GF-D8 (cell line): ENCODE results near the gene MPC2.
"Not testable (repeated sequence)": the region's sequence is repeated elsewhere in the genome, so short reads cannot be mapped to it uniquely, and the experiment has no call there.

Experiments used
- DNase-seq: peaks from one replicate; lab custom pipeline; 2025; lab: John Stamatoyannopoulos, UW

Gene MPC2

DNA sequence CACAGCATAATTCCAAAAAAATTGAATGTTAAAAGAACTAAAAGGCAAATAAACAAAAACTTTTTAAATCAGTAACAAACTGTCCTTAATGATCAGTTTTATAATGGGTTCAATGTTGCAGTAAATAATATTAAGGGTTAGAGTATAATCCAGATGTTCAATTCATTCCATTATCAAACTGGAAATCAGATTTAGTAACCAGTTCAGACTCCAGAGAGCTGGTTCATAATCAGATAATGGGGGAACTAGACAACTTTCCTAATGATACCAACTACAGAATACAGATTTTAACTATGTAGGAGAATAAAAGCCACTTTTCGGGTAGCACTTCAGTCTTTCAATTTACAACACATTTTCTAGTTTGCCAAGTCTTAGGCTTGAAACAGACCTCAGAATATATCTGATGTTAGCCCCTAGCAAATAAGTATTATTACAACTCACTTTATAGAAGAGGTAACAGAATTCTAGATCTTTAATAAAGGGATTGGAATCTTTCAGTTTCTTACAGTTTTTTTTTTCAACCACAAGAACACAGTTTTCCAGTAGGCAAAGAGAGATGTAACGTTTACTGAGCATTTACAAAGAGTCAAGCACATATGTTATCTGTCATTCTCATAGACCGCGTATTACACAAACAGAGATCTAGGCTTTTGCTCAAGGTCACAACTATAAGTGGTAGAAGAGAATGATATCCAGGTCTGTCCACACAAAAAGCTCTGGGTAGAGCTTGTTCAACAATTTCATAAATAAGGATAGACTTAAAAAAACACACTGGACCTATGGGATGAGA lies 2.3 kb downstream of the MPC2 start:
- peak; percentile 33 for DNase-seq

DNA sequence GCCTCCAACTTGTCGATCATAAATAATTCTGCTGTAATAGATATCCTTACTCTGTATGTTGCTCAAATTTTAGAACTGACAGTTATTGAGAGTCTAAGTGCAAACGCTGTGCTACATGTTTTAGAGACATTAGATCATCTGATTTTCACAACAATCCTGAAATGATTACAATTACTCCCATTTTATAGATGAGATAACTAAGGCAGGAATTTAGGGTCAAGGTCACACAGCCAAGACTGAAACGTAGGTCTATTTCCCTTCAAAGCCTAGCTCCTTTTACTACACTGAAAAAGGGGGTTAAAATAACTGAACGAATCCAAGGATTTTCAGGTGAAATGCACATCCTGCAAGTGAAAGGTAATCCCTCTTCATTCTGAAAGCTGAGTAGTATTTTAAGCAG lies 3.1 kb downstream of the MPC2 start:
- DNase-seq = no peak

DNA sequence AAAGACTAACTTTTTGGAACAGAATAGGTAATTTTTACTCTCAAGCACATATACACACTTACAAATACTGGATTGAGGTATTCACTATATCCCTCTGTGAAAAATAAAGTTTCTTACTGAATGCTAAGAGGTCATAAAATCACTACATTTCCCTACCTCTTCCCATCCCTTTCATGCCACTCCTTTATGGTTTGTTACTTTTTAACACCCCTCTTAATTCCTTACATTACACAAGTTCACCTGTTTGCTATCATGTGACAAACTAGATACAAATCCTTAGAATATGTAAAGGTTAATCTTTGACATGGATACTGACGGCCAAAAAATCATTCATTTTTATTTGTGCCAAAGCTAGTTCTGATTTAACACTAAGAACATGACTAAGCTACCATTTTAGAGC lies 7.1 kb downstream of the MPC2 start:
- DNase-seq = no peak

DNA sequence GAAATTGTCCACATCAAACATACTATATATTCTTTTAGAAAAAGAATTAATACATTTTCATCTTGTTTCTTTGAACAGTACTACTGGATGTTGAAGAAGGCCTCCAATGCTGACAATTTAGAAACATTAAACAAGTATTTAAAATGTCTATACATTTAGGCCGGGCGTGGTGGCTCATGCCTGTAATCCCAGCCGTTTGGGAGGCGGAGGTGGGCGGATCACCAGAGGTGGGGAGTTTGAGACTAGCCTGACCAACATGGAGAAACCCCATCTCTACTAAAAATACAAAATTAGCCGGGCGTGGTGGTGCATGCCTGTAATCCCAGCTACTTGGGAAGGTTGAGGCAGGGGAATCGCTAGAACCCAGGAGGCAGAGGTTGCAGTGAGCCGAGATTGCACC lies 8.0 kb downstream of the MPC2 start:
- DNase-seq = not testable (repeated sequence)

DNA sequence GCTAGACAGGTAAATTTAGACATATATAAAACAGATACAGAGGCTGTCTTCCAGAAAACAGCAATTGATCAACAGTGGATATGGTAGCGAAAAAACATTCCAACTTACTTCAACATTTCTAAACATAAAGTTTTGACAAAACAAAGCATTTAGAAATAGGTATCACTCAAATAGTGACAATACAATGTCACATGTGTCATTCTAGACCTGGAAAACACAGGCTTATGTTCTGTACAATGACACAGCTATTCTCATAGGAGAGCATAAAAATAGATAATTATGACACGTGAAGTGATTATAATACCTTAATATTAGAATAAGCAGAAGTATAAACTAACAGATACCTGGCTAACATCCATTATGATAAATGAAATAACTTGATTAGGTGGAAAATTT lies 8.4 kb downstream of the MPC2 start:
- no peak for DNase-seq

DNA sequence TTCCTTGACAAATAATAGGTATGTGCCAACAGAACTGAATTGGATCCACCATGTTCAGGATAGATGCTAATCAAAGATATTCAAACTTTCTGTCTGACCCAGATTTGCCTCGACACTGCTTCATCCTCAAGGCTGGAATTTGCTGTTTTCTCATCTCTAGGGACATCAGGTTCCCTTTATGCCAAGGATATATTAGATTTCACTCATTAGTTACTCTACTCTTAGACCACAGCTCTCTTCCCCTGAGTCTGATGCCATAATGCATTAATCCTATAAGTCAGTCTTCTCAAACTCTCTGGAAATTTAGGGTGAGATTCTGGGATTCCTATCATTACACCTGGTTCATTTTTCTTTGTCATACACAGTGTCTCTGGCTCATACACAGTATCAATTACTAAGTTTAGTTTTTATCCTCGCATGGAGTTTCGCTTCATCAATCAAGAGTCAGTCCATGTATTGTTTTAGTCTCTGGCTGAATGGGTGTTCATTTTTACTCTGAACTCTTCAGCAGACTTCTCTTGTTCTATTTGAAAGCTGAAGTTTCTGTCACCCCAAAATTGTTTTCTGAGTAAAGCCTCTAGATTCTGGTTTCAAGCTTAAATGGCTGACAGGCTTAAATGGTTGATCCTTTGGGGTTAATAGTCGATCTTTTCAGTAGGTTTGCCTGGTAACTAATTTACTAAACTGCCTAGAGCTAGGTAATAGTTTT lies 9.7 kb downstream of the MPC2 start:
- DNase-seq = no peak

DNA sequence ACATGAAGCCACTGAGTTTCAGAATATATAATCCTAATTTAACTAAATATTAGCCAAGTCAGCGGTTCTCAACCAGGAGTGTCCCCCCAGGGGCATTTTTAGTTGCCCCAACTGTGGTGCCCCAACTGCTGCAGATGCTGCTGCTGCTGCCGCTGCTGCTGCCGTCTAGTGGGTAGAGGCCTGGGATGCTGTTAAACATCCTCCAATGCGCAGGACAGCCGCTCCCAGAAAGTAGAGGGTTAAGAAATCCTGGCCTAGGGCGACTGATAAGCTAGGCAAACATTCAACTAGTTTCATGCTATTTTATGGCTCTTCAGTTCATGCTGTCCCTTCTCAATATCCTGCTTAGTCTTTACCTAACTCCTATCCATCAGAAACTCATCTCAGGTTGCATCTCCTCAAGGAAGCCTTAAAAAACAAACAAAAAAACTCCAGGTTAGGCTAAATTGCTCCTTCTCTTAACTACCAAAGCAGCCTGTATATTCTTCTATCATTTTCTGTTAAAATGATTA lies 10.3 kb downstream of the MPC2 start:
- DNase-seq = no peak

DNA sequence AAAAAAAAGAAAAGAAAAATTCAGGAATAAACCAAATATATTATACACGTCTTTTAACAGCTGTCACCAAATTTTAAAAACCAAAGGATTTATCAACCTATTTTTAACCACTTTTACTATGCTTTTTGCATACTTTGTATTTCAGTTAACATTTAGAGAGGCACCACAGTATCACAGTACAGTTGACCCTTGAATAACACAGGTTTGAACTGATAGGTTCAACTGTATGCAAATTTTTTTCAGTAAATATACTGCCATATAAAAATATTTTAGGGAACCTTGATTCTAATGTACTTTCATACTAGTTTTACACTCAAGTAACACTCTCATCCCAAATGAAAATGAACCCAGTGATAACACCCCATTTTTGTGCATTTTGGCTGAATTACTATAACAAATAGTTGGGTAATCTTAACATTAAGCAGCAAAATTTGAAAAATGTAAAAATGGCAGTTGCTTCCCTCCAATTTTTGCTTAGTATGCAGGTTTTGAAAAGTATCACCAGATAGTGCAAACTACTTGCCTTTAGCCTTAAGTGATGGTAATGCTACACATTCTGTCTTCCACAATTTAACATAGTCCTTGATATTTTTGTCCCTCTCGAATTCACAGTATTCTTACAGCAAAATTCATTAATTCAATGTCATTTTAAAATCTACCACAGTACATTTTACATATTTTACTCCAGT lies 12.2 kb downstream of the MPC2 start:
- no peak for DNase-seq

DNA sequence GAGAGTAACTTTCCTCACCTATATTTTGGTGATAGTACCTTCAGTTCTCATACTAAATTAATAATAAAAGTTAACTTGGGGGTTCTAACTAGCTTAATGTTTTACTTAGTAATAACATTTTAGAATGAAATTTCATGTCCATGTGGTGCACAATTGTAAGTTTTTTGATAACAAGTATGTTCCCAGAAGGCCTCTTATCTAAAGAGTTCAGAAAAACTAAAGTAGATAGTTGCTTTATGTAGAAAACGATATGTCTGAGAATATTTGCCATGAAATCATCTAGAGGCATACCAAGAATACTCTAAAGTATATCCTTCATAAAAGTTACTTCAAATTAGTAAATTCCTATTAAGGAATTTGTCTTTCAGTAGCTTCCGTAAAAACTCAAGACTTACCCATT lies 12.8 kb downstream of the MPC2 start:
- no peak for DNase-seq

DNA sequence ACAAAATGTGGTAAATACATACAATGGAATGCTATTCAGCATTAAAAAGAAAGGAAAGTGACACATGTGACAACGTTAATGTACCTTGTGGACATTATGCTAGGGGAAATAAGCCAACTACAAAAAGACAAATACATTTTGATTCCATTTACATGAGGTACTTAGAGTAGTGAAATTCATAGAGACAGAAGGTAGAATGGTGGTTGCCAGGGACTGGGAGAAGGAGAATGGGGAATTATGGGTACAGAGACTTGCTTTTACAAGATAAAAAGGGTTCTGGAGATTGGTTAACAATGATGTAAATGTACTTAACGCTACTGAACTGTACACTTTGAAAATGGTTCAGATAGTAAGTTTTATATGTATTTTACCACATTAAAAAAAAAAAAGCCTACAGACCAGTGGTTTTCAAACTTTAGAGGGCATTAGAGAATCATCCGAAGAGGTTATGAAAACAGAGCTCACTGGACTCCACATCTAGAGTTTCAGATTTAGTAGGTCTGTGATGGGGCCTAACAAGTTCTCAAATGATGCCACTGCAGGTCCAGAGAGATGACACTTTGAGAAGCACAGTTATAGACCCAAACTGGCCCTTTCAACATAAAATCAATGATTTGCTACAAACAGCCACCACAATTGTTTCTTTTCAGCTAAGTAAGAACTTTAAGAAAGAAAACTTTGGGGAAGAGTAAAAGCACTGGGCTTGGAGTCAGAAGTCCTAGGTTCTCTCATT lies 13.4 kb downstream of the MPC2 start:
- no peak for DNase-seq

DNA sequence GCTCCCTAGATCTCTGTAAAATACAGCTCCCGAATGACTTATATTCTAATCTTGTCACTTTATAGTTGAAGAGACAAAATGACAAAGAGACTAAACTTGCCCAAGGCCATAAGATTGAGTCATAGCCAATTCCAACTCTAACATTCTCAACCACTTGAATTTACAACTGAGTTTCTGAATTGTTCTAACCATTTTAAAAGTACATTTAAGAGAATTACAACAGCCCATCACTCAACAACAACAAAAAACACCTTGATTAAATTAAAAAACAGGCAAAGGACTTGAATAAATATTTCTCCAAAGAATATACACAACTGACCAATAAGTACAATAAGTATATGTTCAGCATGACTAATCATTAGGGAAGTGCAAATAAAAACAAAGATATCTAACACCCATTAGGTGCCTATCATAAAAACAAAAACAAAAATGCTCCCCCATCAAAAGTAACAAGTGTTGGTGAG lies 14.2 kb downstream of the MPC2 start:
- no peak for DNase-seq

DNA sequence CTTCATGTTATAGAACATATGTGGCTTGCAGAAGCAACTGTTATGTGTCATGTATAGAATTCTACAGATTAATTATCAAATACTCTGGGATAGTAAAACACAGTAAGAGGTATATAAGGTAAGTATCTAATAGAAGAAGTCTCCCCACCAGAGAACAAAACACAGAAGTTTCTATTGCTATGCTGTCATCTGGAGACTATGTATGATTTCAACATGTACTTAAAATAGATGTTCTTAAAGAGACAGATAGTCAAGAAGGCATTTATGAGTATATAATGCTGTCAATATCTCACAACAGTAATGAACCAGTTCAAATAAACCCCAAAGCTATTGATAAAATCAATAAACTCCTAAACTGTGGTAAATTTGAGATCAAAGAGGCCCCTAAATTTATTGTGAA lies 14.8 kb downstream of the MPC2 start:
- DNase-seq = no peak

DNA sequence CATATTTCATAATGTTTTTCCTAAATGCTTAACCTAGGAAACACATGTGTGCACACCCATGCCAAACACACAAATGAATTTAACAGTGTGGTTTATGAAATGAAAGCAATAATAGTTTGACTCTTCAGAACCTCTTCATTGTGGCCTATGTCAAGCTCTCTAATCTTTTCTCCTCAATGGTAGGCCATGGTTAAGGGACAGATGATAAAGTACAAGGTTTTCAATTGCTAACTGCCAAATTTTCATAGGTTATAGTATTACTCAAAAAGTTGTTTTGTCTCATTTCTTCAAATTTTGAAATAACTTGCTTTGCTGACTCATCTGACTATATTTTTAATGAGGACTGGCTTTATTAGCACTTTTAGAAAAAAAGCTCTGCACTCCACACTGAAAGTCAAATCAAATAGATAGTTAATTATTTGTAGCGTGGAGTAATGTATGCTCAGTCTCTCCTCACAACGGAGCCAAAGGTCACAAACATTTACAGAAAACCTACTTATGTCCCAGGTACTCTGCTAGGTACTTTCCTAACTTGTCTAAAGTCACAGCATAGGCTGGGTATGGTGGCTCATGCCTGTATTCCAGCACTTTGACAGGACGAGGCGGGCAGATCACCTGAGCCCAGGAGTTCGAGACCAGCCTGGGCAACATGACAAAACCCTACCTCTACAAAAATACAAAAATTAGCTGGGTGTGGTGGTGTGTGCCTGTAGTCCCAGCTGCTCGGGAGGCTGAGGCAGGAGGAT lies 19.9 kb downstream of the MPC2 start:
- no peak for DNase-seq

DNA sequence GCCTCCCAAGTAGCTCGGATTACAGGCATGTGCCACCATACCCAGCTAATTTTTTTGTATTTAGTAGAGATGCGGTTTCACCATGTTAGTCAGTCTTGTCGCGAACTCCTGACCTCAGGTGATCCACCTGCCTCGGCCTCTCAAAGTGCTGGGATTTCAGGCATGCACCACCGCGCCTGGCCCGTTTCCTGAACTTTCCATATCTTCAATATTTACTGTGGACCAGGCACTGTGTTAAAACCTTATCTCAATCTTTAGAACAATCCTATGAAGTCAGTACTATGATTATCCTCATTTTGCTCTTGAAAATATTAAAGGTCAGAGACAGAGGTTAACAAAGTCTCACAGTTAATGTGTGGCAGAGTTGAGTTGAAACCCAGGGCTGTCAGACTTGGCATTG lies 21.3 kb downstream of the MPC2 start:
- no peak for DNase-seq

DNA sequence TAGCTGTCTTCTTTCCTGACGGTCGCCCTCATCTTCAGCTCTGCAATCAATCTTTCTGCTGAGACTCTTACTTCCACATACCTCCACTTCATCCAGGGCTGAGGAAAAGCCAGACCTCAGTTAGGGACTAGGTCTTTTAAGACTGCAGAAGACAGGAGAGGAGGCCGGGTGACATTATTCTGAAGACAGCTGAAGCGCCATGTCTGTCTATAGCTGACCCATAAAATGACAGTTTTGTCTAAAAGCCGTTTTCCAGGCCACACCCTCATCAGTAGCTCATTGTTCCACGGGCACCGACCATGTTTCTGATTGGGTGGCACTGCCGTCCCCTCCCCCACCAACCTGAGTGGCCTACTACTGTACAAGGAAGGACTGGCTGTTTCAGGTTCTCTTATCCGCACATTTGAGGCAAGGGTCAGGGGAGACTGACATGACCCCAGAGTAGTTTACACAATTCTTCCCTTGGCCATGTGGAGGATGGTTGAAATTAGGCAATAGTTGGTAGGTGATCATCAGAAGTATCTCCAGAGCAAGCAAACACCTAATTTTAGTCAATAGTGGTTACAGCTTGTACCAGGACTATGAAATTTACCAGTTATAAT lies 22.9 kb downstream of the MPC2 start, which contains the start of gene ADCY10:
ADCY10 (minus strand) TSS at position 240 of the 602 bp plus-strand sequence. CDS start 8,994 bp downstream, outside the sequence.
- no peak for DNase-seq

DNA sequence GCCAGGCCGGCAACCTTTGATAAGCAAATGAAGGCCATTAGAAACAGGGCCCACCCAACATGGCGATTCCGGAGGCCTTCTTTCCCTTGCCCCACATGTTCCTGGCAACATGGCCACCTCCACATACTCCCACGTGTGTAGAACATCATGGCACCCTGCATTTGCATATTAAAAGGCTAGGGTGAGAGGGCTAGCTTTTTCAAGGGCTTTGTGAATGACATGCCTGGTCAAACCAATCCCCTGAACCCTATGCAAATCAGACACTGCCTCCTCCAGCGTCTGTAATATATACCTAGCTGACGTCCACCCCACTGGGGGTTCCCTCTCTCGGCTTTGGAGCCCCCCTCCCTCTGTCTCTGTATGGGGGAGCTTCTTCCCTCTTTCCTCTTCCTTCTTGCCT lies 24.6 kb downstream of the MPC2 start:
- DNase-seq = no peak

DNA sequence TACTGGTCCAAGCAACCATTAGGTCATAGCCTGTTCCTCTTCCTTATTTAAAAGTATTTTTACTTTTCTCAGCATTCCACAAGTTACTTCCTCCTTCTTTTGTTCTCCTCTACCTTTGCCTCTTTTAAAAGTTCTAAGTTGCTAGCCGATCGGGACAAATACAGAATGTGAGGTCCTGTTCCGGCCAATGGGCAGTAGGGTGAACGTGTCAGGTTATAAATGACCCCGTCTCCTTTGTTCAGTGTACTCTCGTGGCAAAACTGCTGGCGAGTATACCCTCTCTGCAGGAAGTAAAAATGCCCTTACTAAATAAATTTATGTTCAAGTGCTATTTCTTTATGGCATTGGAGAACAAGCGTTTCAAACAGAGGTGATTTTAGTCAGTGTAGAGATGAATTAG lies 25.5 kb downstream of the MPC2 start:
- no peak for DNase-seq

DNA sequence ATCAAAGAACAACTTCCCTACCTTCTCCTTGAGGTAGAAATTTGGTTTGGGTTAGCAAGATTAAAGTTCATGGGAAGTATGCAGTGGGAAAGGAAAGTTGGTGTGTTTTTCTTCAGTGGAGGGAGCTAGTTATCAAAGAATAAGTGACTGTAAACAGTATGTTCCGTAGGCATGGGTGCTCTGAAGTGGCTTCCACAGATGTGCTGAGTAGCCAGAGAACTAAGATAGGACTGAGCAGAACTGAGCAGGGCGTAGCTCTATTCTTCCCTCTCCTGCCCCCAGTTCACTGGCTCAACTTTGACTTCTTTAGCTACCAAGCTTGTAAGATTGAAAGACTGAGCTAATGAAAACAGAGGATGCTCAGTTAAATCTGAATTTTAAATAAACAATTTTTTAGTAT lies 26.3 kb downstream of the MPC2 start:
- no peak for DNase-seq

DNA sequence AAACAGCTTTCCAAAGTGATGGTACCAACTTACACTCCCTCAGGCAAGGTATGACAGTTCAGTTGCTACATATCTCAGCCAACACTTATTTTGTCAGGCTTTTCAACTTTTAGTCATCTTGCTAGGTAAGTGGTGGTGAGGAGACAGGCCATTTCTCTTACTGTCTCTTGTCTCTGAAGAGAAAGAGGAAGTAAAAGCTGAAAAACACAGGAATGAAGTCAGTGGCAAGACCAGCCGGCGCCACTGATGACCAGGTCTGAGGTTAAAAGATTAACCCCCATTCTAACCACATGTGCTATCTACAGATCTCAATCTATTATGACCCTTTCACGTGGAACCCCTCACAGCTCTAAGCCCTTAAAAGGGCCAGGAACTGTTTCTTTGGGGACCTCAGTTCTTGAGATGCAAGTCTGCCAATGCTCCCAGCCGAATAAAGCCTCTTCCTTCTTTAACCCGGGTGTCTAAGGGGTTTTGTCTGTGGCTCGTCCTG lies 27.1 kb downstream of the MPC2 start:
- DNase-seq = peak; percentile 54

DNA sequence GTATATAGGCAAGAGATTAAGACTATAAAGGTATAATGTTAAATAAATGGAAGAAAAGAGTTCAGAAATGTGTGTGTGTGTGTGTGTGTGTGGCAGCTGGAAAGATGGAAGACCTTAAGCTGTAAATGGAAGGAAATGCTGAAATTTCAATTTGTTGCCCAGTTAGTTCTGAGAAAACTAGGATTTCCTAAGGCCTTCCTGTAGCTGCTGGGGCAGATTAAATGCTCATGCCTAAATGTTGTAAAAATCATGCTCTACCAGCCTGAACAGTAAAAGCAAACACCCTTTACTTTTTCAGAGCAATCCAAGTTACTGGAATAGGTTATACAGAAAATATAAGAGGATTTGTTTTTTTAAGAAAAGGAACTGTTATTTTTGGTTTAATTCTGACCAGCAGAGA lies 31.2 kb downstream of the MPC2 start:
- peak; percentile 97 for DNase-seq

DNA sequence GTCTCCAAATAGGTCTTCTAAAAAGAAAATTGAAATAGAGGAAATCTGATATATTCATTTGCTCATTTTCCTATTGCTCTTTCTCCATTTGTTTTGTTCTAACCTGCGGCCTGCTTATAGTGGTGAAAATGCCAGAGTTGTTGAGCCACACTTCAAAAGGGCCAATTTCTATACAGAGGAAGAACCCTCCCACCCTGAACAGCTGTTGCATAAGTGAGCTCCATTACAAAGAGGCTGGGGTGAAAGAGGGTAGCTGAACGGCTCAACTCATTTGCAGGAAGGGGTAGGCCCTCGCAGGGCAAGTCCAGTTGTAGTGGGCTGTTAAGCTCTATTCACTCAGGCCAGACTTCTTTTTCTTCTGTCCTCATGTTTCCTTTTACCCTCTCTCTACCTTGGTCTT lies 31.7 kb downstream of the MPC2 start:
- DNase-seq = peak; percentile 96
